Stimulated activated CD8-positive, alpha-beta memory T cell treated with anti-CD3 and anti-CD28 coated beads, Interleukin-7, amount 100 ng/mL, for 48 hours (primary cell): ENCODE data around the gene ERBB4.

Source experiments
- DNase-seq, 2 donors: peaks; one replicate each; pipeline ENCODE4 v3.0.0-alpha.2; 2020; ENCODE audit warnings: low read depth in 1 of 2; ENCODE audit errors: extremely low read depth in 1 of 2

Gene ERBB4

DNA sequence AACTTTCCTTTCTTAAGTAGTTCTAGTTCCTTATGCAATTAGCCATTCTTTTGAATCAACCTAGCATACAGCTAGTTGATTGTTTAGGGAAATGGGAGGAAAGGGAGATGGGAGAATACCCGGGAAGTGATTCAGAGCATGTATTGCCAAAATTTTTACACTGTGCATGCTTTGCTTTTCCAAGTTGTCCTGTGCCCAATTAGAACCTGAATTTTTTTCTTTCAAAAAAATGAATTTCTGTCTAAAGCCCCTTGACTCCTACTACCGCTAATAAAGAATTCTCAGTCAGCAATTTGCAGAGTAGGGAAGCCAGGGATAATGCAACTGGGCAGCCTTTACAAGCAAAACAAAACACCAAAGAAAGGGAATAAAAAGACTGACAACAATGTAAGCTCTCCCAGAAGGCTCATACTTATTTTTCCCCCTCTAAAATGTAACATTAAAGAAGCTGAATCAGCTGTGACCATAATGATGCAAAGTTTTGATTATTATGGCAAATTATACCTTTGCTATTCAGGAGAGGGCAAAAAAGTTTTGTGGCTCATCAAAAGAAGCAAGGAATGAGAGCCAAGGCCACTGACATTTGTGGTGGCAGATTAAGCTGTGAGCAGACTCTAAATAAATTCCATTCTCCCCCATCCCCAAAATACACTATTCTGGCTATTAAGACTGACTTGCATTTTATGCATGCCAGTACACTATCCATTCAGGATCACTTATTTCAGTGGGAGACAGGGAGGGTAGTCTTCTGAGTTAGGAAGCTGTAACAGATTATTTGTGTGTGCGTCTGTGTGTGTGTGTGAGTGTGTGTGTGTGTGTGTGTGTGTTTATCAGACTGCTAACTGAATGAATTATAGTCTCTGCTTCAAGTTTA lies 174.3 kb downstream of the ERBB4 start:
- DNase-seq, result no peak

DNA sequence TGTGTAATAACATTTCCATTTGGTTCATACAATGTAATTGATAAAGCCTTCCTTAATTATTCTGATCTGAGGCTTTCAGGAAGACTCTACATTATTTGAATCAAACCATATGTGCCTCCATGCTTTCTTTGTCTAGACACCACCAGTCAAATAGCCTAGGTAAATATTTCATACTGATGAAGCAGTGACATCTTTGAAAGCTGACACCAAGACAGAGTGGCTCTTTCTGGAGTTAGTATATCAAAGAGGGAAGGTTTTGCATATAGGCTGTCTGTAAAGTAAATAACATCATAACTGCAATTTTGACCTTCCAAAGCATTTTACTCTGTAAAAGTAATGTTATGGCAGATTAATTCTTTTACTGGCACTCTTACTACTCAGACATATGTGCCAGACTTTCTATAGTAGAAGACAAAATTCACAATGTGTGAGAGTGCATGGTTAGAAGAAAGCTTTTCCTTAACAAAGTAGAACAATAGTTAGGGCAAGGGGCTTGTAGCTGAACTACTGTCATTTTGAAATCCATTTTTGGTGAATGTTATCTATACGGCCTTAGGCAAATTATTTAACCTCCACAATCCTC lies 177.3 kb downstream of the ERBB4 start:
- no peak for DNase-seq

DNA sequence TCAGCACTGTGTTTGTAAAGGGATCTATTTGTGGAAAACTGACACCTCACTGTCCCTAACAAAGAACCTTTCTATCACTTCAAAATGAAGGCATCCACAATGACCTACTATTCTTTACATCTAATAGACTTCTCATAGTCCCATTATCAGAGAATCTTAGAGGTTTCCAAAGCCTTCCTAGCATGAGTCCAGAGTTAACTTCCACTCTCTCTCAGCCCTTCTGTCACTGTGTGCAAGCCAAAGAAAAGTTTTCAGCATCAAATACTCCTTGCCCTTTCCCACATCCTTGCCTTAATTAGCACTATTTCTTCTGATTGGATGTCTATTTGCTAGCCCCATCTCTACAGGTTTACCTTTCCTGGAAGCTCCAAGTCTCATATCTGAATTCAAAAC lies 178.5 kb downstream of the ERBB4 start:
- DNase-seq, result no peak

DNA sequence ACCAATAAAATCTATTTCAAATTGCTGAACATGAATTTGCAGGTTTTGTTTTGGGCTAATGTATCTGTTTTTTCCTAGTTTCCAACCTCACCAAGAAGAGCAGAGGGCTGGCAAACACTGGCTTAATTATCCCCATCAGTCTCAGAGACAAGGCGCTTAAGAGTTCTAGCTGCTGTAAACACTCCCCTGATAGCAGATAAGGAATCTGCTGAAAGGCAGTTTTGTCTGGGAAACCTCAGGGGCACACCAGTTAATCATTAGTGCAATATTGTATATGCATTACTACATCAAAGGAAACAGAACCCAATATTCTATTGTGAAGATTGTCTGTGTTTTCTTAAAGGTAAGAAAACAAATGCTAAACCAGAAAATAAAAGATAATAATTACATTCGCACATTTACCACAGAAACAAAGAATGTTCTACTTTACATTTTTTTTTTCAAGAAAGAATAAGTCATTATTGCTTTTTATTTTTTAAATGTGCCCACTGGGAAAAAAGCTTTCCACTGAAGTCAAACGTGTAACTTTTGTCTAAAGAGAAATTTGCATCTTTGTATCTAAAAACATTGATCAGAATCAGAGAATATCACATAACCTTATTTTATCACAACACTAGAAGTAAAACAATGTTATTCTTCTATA lies 179.1 kb downstream of the ERBB4 start:
- no peak for DNase-seq

DNA sequence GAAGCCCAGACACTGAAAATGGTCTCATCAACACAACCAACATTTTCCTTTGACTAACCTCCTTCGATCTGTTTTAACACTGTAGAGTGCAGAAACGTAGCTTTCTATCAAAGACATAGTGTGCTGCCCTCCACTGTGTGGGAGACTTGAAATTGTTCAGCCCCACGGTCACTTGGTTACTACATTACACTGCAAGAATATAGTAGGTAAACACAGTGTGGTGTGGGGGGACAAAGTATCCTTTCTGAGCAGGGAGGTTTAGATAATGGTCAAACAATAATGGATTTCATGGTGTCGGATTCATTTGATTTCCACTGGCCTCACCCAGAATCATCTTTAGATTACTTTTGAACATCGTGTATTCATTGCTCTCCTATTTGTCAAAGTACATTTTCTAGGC lies 181.0 kb downstream of the ERBB4 start:
- DNase-seq, result no peak

GRCh38 chr2:212354382-212354781 lies 184.2 kb downstream of the ERBB4 start:
- no peak for DNase-seq

DNA sequence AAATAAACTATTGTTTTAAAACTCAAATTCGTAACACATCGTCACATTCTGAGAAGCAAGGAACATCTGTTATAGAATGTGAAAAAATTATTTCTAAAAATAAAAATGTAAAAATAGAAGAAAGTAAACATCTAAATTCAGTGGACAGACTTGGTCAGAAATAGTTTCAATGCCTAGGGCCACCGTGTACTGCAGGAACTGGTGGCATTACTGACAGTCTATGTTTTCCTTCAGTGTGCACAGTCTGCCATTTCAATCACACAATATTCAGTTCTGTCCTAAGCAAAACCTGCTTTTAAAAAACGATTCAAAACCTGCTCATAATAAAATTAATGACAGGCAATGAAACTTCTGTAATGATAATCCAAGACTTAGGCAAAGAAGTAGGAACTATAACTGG lies 190.1 kb downstream of the ERBB4 start:
- no peak for DNase-seq

DNA sequence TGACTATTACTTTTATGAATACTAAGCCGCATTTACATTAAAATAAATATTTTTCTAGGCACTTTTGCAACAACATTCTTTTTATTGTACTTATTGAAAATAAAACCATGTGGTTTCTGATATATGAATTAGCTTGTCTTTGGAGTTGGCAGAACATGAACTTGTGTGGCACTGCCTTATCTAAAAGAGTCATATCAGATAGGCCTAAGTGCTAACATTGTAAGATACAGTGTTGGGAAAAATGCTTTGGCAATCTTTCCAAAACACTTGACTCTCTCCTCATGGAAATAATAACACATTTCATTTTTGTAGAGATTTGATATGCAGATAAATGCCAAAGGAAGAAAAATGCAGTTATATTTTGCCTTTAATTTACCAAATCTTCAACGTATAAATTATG lies 191.7 kb downstream of the ERBB4 start:
- DNase-seq, result no peak

DNA sequence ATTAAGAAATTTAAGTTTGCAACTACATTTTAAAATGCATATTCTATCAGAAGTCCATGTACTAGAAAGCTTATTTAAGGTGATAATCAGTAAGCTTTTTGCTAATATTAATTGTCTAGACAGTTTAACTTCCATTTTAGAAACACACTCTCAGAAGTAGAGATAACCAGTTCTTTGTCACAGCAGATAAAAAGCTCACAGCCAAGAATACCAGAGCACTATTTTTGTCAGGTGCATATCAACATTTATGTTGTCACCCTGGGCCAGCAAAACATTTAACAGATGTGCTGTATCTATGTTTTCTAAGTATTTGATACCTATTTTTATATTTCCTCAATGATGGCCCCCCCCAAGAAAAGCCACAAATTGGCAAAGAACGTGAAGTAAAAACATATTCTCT lies 192.6 kb downstream of the ERBB4 start:
- no peak for DNase-seq

DNA sequence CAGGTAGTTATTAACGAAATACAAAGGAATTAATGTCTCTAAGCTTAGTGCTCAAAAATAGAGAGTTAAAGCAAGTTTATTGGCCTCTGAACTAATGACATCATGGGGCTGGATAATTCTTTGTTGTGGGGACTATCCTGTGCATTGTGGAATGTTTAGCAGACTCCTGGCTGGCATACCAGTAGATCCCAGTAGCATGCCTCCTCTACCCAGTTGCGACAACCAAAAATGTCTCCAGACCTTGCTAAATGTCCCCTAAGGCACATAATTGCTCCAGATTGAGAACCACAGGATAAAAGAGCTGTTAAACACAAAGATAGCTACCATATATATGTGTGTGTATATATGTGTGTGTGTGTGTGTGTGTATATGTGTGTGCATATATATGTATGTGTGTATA lies 194.5 kb downstream of the ERBB4 start:
- no peak for DNase-seq

GRCh38 chr2:212343167-212343566 lies 195.4 kb downstream of the ERBB4 start:
- no peak for DNase-seq

GRCh38 chr2:212337486-212338343 lies 200.9 kb downstream of the ERBB4 start:
- DNase-seq, result no peak

DNA sequence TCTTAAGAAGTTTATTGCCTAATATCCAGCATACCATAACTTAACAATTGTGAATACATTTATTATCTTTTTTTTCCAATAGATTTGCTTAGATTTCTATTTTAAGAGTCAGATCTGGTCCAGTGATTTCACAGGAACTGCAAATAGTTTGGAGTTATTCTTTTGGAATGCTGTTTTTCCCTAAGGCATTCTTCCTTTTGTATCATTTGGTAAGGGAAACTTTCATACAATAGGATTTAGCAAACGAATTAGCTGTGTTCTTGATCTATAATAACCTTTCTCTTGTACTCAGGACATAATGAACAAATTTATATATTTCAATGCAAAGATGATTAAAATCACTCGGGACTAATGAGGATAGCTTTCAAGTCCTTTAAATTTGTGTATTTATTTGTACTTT lies 201.6 kb downstream of the ERBB4 start:
- DNase-seq, result no peak

GRCh38 chr2:212330263-212330662 lies 208.3 kb downstream of the ERBB4 start:
- no peak for DNase-seq

GRCh38 chr2:212328712-212329496 lies 209.7 kb downstream of the ERBB4 start:
- DNase-seq, result no peak

DNA sequence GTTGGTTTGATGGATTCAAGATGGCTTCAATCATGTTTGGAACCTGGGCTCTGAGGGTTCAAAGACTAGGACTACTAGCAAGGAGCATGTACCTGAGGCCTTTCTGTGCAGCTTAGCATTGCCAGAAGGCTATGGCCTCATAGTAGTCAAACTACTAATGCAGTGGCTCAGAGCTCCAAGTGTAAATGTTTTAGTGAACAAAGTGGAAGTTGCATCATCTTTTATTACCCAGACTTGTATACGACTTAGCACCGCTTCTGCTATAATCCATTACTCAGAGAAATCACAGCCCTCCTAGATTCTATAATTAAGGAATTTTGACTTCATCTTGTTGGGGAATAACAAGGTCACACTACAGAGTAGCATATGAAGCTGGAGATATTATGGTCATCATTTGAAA lies 210.5 kb downstream of the ERBB4 start:
- no peak for DNase-seq

DNA sequence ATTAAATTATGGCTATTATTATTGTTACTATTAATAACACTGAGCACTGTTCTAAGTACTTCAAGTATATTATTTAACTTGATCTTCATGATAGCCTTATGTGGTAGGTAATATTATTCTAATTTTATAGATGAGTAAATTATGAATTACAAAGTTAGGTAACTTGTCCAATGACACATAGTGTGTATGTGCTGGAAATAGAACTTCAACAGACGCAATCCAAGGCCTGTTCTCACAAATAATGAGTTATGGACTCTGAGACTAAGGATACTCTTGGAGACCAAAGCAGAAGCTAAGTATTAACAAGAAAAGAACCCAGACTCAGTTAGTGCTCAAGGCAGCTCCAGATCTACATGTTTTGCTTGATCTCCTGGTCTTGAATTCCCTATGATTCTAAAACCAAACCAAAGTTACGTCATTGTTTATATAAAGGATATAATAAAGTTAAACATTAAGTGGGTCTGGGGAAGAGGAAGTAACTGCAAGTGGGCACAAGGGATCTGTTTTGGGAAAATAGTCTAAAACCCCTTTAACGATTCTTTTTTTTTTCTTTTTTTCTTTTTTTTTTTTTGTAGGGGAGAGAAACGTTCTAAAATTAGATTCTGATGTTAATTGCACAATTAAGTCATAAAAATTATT lies 211.3 kb downstream of the ERBB4 start:
- DNase-seq, result no peak

GRCh38 chr2:212318636-212319035 lies 220.0 kb downstream of the ERBB4 start:
- DNase-seq, result no peak

DNA sequence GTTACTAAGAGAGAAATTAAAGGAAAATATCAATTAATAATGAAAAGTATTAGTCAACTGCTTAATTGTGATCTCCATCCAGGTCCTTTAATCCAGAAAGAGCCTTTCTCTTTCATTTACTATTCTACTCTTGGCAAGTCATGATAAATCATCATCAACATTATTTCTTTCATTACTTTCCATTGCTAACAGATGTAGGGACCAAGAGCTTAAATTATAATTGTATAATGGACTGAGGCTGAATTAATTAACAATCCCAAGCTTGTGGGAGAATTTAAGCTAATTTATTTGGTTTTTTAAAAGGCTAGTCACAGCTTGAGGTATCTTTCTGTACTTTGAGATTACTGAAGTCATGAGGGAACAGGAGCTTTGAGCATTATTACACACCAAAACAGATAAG lies 223.9 kb downstream of the ERBB4 start:
- DNase-seq, result no peak

GRCh38 chr2:212311807-212312404 lies 226.7 kb downstream of the ERBB4 start:
- DNase-seq, result no peak
